Naive thymus-derived CD4-positive, alpha-beta T cell (primary cell): ENCODE data around the gene CENPP. TPM values are rescaled to one million over a fixed set of nuclear protein-coding genes. Genes with fewer than 3 reads are reported as not detected.

ENCODE experiments used
- ATAC-seq: fragments of 150-1000 bp; cut with Tn5 transposase; 2 replicates; pipeline ENCODE4 v1.10.0; 2021; ENCODE audit warnings: mild to moderate bottlenecking, moderate library complexity
- CTCF ChIA-PET: fragments of 350-600 bp; sonication (Branson Sonifier 250); formaldehyde crosslinking; loops from one replicate; lab custom pipeline; 2021; ENCODE audit warnings: antibody characterized with exemption; lab: Charles Lee
- POLR2A ChIA-PET: fragments of 350-600 bp; sonication (Branson Sonifier 250); formaldehyde crosslinking; loops from one replicate; lab custom pipeline; 2021; ENCODE audit warnings: antibody characterized with exemption, inconsistent platforms; lab: Charles Lee
- DNase-seq, 9 donors: peaks; one replicate each; pipeline versions ENCODE4 v3.0.0 to v3.0.0-alpha.2; 2020 to 2022; ENCODE audit warnings: mixed read lengths in 1 of 9
- H3K27ac ChIP-seq: one replicate; pipeline ENCODE4 v1.7.0; 2013; ENCODE audit warnings: mild to moderate bottlenecking, low read depth, low read length, moderate library complexity
- H3K27me3 ChIP-seq, 2 donors: one replicate each; pipeline ENCODE4 v1.7.0; 2013; ENCODE audit warnings: low read length in 2 of 2, mild to moderate bottlenecking in 2 of 2, moderate library complexity in 2 of 2; ENCODE audit not compliant: control insufficient read depth in 2 of 2, insufficient read depth in 2 of 2
- H3K36me3 ChIP-seq, 3 experiments: 1 replicate in 2 of 3; 2 replicates in 1 of 3; pipeline ENCODE4 v1.7.0; 2013; ENCODE audit warnings: low read length in 3 of 3, mild to moderate bottlenecking in 3 of 3, moderate library complexity in 1 of 3; ENCODE audit not compliant: insufficient read depth in 3 of 3, control insufficient read depth in 2 of 3
- H3K4me1 ChIP-seq, 2 donors: one replicate each; pipeline ENCODE4 v1.7.0; 2013; ENCODE audit warnings: low read length in 2 of 2, mild to moderate bottlenecking in 2 of 2, moderate library complexity in 1 of 2; ENCODE audit not compliant: control insufficient read depth in 2 of 2, insufficient read depth in 2 of 2
- H3K4me3 ChIP-seq: 2 replicates; pipeline ENCODE4 v1.7.0; 2013; ENCODE audit warnings: mild to moderate bottlenecking, low read length
- H3K9me3 ChIP-seq, 3 experiments: 1 replicate in 2 of 3; 2 replicates in 1 of 3; pipeline ENCODE4 v1.7.0; 2013; ENCODE audit warnings: low read length in 3 of 3; ENCODE audit not compliant: control insufficient read depth in 2 of 3
- H3K27ac Mint-ChIP-seq, 9 donors: one replicate each; pipeline ENCODE4 v1.8.0; 2020 to 2022; ENCODE audit warnings: mixed read lengths in 9 of 9, mild to moderate bottlenecking in 8 of 9, moderate library complexity in 5 of 9, inconsistent platforms in 2 of 9
- H3K27me3 Mint-ChIP-seq, 5 donors: one replicate each; pipeline ENCODE4 v1.8.0; 2021 to 2022; ENCODE audit warnings: mixed read lengths in 5 of 5, mild to moderate bottlenecking in 1 of 5
- H3K36me3 Mint-ChIP-seq, 5 donors: one replicate each; pipeline ENCODE4 v1.8.0; 2020 to 2022; ENCODE audit warnings: mixed read lengths in 5 of 5, mild to moderate bottlenecking in 3 of 5, inconsistent platforms in 1 of 5
- H3K4me1 Mint-ChIP-seq, 7 donors: one replicate each; pipeline ENCODE4 v1.8.0; 2020 to 2022; ENCODE audit warnings: mixed read lengths in 7 of 7, mild to moderate bottlenecking in 3 of 7, inconsistent platforms in 1 of 7
- H3K4me3 Mint-ChIP-seq, 10 donors: one replicate each; pipeline ENCODE4 v1.8.0; 2020 to 2022; ENCODE audit warnings: mild to moderate bottlenecking in 10 of 10, mixed read lengths in 10 of 10, moderate library complexity in 6 of 10, inconsistent platforms in 2 of 10
- H3K9me3 Mint-ChIP-seq, 11 donors: one replicate each; pipeline ENCODE4 v1.8.0; 2020 to 2022; ENCODE audit warnings: mixed read lengths in 11 of 11, mild to moderate bottlenecking in 4 of 11, inconsistent platforms in 1 of 11, moderate library complexity in 1 of 11
- intact Hi-C, 2 donors: fragments of 100-400 bp; cut with micrococcal nuclease; formaldehyde crosslinking; loops; one replicate each; pipeline ENCODE4 v1.15.1; 2023
- polyA plus RNA-seq, 2 donors: library from polyadenylated mRNA; unstranded; fragments of 300-500 nt; fragmentation: Illumina TruSeq; gene quantifications; one replicate each; pipeline ENCODE4 v1.2.3, GENCODE V29; 2021
- total RNA-seq, 6 experiments: library from RNA in 5 of 6; stranded (reverse) in 5 of 6; gene quantifications; 1 replicate in 5 of 6; 2 replicates in 1 of 6; pipeline ENCODE4 v1.2.3 and lab custom pipeline; 2021 to 2026

CENPP gene
- total and polyA plus RNA-seq, 7 experiments from 2014 or later = 1.2 to 24.3 (median 3.8) TPM

- Histone ChIP-seq H3K36me3 (peaks cover 0 to 31% (median 4%) of the 10 kb centered on the region in 3 experiments), H3K27me3 (no peaks in the 10 kb centered on the region), H3K4me3 (no peak overlapping the region), H3K4me1 (no peaks in the 10 kb centered on the region), H3K9me3 (peaks cover 0 to 8% (median 0%) of the 10 kb centered on the region in 3 experiments), H3K27ac (no peak overlapping the region)
- Mint-ChIP-seq H3K27me3 (no peaks in the 10 kb centered on the region), H3K4me3 (no peak overlapping the region), H3K9me3 (peaks cover 0 to 14% (median 4%) of the 10 kb centered on the region in 11 donors), H3K4me1 (no peaks in the 10 kb centered on the region), H3K27ac (peak overlapping the region in 1 of 9 donors; percentile 10), H3K36me3 (peaks cover 8 to 19% (median 12%) of the 10 kb centered on the region in 5 donors)
- CTCF ChIA-PET = no interaction called here
- DNase-seq = no peak
- POLR2A ChIA-PET = no interaction called here
- intact Hi-C loops = no loop called here
- no peak for ATAC-seq
Measured at GRCh38 chr9:92608909-92609445, 283.2 kb downstream of the CENPP start.

DNA sequence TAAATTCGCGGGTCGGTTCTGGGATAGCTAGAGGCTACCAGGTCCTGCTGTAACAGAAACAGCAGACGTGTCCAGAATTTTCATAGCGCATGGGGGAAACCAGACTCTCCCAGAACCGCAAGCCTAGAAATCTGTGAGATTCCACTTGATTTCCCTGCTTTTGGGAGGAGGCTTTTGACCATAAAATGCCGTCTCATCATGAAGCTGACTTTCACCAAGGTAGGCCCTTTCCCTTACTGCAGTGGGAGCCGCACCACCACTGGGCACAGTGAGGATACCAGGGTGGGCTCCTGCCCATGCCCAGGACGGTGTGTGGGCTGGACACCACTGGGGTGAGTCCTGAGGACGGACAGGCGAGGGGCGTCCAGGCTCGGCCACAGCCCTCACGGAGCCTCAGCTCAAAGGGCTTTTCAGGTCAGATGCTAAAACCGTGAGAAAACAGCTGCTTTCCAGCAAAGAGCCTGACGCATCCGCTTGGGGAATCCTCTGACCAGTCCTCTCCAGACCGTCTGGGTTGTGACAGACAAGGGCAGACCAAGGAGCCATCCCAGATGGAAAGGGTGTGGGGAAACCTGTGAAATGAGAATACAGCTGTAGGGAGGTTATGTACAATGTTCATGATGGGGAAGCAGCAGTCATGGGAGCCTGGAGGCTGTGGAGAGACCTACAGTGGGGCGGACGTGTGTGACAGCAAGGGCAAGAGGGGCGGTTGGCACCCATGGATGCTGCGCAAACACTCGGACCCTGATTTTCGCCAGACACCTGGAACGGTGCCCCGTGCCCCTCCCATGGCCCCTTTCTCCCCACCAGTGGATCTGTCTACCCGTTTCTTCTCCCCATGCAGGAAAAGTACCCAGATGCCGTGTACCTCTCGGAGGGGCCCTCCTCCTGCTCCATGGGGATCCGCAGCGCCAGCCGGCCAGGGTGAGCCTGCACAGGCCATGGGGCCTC, 285.0 kb downstream of the CENPP start:
- Histone ChIP-seq H3K4me1 (no peaks in the 10 kb centered on the region), H3K4me3 (no peak overlapping the region), H3K36me3 (peaks cover 0 to 39% (median 8%) of the 10 kb centered on the region in 3 experiments), H3K27ac (no peak overlapping the region), H3K27me3 (no peaks in the 10 kb centered on the region), H3K9me3 (no peaks in the 10 kb centered on the region)
- no peaks in the 10 kb centered on the region for H3K9me3 Mint-ChIP-seq
- intact Hi-C loops = no loop called here
- no peaks in the 10 kb centered on the region for H3K27me3 Mint-ChIP-seq
- POLR2A ChIA-PET = no interaction called here
- H3K4me3 Mint-ChIP-seq = no peak overlapping the region
- ATAC-seq = no peak
- peaks cover 9 to 35% (median 12%) of the 10 kb centered on the region in 5 donors for H3K36me3 Mint-ChIP-seq
- DNase-seq = no peak
- CTCF ChIA-PET = no interaction called here
- no peak overlapping the region for H3K27ac Mint-ChIP-seq
- no peaks in the 10 kb centered on the region for H3K4me1 Mint-ChIP-seq

DNA sequence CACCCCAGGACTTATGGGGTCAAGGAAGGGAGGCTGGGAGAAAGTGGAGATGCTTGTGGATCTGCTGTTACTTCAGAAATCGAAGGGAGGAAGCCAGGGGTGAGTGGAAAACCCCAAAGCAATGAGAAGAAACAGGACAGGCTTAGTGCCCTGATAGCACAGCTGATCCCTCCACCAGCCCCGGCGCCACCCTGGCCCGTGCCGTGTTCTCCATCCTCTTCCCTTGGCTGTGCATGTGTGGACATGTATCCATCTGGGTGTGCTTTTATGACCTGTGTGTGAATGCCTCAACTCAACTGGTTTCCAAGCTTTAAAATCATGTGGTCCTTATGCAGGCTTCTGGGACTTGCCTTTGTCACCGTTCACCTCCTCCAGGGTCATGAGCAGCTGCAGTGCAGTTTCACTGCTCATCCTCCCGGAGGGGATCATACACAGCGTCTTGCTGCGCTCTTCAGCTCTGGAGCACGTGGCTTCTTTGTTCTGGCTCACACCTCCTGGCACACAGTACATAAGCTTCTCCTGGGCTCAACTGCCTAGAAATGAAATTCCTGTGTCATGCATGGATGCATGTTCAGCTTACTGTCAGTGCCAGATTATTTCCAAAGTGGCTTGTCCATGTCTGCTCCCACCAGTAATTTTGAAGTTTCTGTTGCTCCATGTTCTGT, 286.0 kb downstream of the CENPP start:
- Mint-ChIP-seq H3K27me3 (no peaks in the 10 kb centered on the region), H3K36me3 (peaks cover 12 to 45% (median 21%) of the 10 kb centered on the region in 5 donors), H3K9me3 (no peaks in the 10 kb centered on the region), H3K4me1 (no peaks in the 10 kb centered on the region), H3K4me3 (no peak overlapping the region), H3K27ac (peak overlapping the region in 1 of 9 donors; percentile 77)
- Histone ChIP-seq H3K27ac (no peak overlapping the region), H3K36me3 (peaks cover 0 to 46% (median 8%) of the 10 kb centered on the region in 3 experiments), H3K4me3 (no peak overlapping the region), H3K27me3 (no peaks in the 10 kb centered on the region), H3K9me3 (no peaks in the 10 kb centered on the region), H3K4me1 (no peaks in the 10 kb centered on the region)
- ATAC-seq = no peak
- DNase-seq = no peak
- ChIA-PET CTCF (interaction anchor here (0.6 kb wide), 1 partner anchor 109 kb away, joined by 3 read pairs; no protein-coding TSS in a partner anchor), POLR2A (no interaction called here)
- intact Hi-C loops = no loop called here

GRCh38 chr9:92612292-92612691, 286.5 kb downstream of the CENPP start:
- POLR2A ChIA-PET = no interaction called here
- DNase-seq (no peak), ATAC-seq (no peak)
- Mint-ChIP-seq H3K9me3 (no peaks in the 10 kb centered on the region), H3K27ac (no peak overlapping the region), H3K27me3 (no peaks in the 10 kb centered on the region), H3K4me3 (no peak overlapping the region), H3K36me3 (peaks cover 12 to 48% (median 21%) of the 10 kb centered on the region in 5 donors), H3K4me1 (no peaks in the 10 kb centered on the region)
- Histone ChIP-seq H3K27ac (no peak overlapping the region), H3K9me3 (no peaks in the 10 kb centered on the region), H3K36me3 (peaks cover 0 to 52% (median 8%) of the 10 kb centered on the region in 3 experiments), H3K4me3 (no peak overlapping the region), H3K4me1 (no peaks in the 10 kb centered on the region), H3K27me3 (no peaks in the 10 kb centered on the region)
- CTCF ChIA-PET = no interaction called here
- intact Hi-C loops = no loop called here

DNA sequence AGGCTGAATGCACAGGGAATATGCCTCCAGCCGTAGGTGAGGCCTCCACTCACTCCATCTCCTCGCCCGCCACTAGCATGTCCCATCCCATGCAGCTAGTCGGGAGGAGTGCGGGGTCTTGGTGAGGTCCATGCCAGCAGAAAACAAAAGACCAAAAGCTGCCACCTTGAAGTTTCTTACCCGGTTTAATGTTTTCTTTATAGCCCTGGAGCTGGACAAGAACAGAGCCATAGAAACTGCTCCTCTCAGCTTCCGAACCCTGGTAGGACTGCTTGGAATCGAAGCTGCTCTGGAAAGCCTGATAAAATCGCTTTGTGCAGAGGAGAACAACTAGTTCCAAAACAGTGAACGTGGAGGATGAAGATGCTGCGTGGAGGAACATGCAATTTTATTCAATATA, 287.1 kb downstream of the CENPP start:
- H3K27ac ChIP-seq = no peak overlapping the region
- peaks cover 0 to 57% (median 8%) of the 10 kb centered on the region in 3 experiments for H3K36me3 ChIP-seq
- no peaks in the 10 kb centered on the region for H3K9me3 Mint-ChIP-seq
- no peaks in the 10 kb centered on the region for H3K4me1 ChIP-seq
- no peak for ATAC-seq
- DNase-seq = no peak
- H3K27me3 ChIP-seq = no peaks in the 10 kb centered on the region
- no peak overlapping the region for H3K4me3 Mint-ChIP-seq
- POLR2A ChIA-PET = no interaction called here
- H3K4me1 Mint-ChIP-seq = no peaks in the 10 kb centered on the region
- peaks cover 12 to 52% (median 21%) of the 10 kb centered on the region in 5 donors for H3K36me3 Mint-ChIP-seq
- H3K4me3 ChIP-seq = no peak overlapping the region
- no peak overlapping the region for H3K27ac Mint-ChIP-seq
- CTCF ChIA-PET = no interaction called here
- intact Hi-C loops = no loop called here
- H3K27me3 Mint-ChIP-seq = no peaks in the 10 kb centered on the region
- H3K9me3 ChIP-seq = no peaks in the 10 kb centered on the region

DNA sequence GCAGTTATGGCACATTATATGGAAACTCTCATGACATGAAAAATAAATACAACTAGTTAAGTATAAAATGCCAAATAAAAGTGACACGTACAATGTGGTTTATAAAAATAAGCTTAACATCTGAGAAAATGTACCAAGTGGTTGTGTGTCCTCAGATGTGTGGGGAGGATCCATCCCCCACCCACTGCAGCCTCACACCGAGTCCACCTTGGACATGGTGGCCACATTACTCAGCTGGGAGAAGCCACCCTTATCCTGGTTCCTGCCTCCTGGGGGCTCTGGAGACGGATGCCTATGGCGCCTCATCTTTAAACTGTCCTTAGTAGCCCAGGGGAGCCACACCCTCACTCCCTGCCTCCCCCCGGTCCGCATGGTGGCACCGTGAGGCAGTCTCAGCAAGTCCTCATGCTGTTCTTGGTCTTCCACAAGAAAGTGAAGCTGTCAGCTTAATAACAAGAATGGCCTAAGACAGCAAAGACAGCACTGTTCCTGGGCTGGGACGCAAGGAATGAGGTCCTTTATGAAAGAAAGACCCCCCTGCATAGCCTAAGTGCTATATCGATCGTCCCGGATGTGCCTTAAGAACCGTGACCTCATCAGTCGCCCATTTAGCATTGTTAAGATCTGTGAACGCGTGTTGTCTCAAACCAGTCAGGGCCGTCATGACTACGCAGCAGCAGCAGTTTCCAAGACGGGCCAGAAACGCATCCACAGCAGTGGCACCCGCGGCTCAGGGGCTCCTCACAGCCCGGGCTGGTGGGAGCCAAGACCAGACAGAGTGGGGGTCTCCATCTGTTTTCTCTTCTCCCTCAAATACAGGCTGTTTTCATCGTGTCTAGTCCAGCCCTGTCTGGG, 287.7 kb downstream of the CENPP start:
- DNase-seq (no peak), ATAC-seq (no peak)
- Mint-ChIP-seq H3K27ac (no peak overlapping the region), H3K4me1 (no peaks in the 10 kb centered on the region), H3K36me3 (peaks cover 12 to 52% (median 21%) of the 10 kb centered on the region in 5 donors), H3K27me3 (no peaks in the 10 kb centered on the region), H3K9me3 (no peaks in the 10 kb centered on the region), H3K4me3 (no peak overlapping the region)
- H3K27ac ChIP-seq = no peak overlapping the region
- peaks cover 0 to 64% (median 8%) of the 10 kb centered on the region in 3 experiments for H3K36me3 ChIP-seq
- ChIA-PET CTCF (no interaction called here), POLR2A (no interaction called here)
- H3K27me3 ChIP-seq = no peaks in the 10 kb centered on the region
- no peaks in the 10 kb centered on the region for H3K4me1 ChIP-seq
- no peak overlapping the region for H3K4me3 ChIP-seq
- intact Hi-C loops = no loop called here
- no peaks in the 10 kb centered on the region for H3K9me3 ChIP-seq
